Measurements from ENCODE around the gene TMEM178B.

GRCh38 chr7:141071855-141072547 lies 1.9 kb upstream of the TMEM178B start:
- no peak for TF ChIP-seq POLR2A (IDR thresholded peaks at IDR 0.05)
- TF ChIP-seq CTCF (IDR thresholded peaks at IDR 0.05): no peak

Measured in right lobe of liver (tissue), 4 donors.